Endothelial cell of umbilical vein (primary cell): Measurements from ENCODE around the gene APOLD1. TPM values are rescaled to one million over a fixed set of nuclear protein-coding genes. Genes with fewer than 3 reads are reported as not detected.

Experiments used
- BruUV-seq: library from RNA; stranded (reverse); fragments of 400-500 nt; replicated peaks from 2 replicates; lab custom pipeline; 2021; lab: Mats Ljungman, UMichigan
- CTCF ChIA-PET: fragments of 300-600, 350-600 bp; sonication (Branson Sonifier 250); formaldehyde crosslinking; loops from one replicate; lab custom pipeline; 2021; ENCODE audit warnings: antibody characterized with exemption, inconsistent platforms; lab: Charles Lee
- POLR2A ChIA-PET: fragments of 300-600, 350-600 bp; sonication (Branson Sonifier 250); formaldehyde crosslinking; loops from one replicate; lab custom pipeline; 2021; ENCODE audit warnings: antibody characterized with exemption, inconsistent platforms; lab: Charles Lee
- DNase-seq: peaks from one replicate; pipeline ENCODE4 v3.0.0-alpha.2; 2011; ENCODE audit warnings: low read depth, low spot score
- FAIRE-seq: peaks from 2 replicates; lab custom pipeline; 2011; peaks lifted over from hg19 to GRCh38; lab: Jason Lieb, UNC
- H2AFZ ChIP-seq: 2 replicates; pipeline ENCODE4 v1.6.0; 2012; ENCODE audit warnings: low read depth, low read length, control low read depth, inconsistent platforms
- H3K27ac ChIP-seq: 2 replicates; pipeline ENCODE4 v1.5.1; 2011; ENCODE audit warnings: low read depth, mild to moderate bottlenecking, control low read depth, low read length, moderate library complexity; ENCODE audit not compliant: insufficient read depth
- H3K27me3 ChIP-seq, 2 experiments: 2 replicates each; pipeline versions ENCODE4 v1.6.0 to v1.6.1; 2011; ENCODE audit warnings: low read length in 2 of 2, mixed read lengths in 1 of 2; ENCODE audit not compliant: control insufficient read depth in 2 of 2, insufficient read depth in 2 of 2
- H3K36me3 ChIP-seq, 2 experiments: 2 replicates in 1 of 2; 3 replicates in 1 of 2; pipeline ENCODE4 v1.5.1; 2011; ENCODE audit warnings: low read length in 2 of 2, mild to moderate bottlenecking in 1 of 2, moderate library complexity in 1 of 2; ENCODE audit not compliant: control insufficient read depth in 2 of 2, insufficient read depth in 2 of 2; ENCODE audit errors: extremely low read depth in 1 of 2
- H3K4me1 ChIP-seq: 3 replicates; pipeline ENCODE4 v1.5.1; 2011; ENCODE audit warnings: mild to moderate bottlenecking, low read length; ENCODE audit not compliant: control insufficient read depth, insufficient read depth; ENCODE audit errors: extremely low read depth
- H3K4me2 ChIP-seq: 2 replicates; pipeline ENCODE4 v1.6.1; 2011; ENCODE audit warnings: low read length, control low read depth, mixed read lengths; ENCODE audit not compliant: insufficient read depth
- H3K4me3 ChIP-seq, 3 experiments: fragments of 200-600 bp in 1 of 3; sonication (generic), shearing (Covaris generic) in 1 of 3; replicated peaks in 1 of 3; 2 replicates each; pipeline ENCODE4 v1.5.1; 2011 to 2016; ENCODE audit warnings: control low read depth in 3 of 3, low read length in 3 of 3, mild to moderate bottlenecking in 2 of 3, inconsistent platforms in 1 of 3, low read depth in 1 of 3, moderate library complexity in 1 of 3; ENCODE audit not compliant: insufficient read depth in 1 of 3
- H3K79me2 ChIP-seq: 2 replicates; pipeline ENCODE4 v1.6.0; 2012; ENCODE audit warnings: low read length, inconsistent platforms; ENCODE audit not compliant: control insufficient read depth, insufficient read depth
- H3K9ac ChIP-seq: replicated peaks from 2 replicates; pipeline ENCODE3; 2011; ENCODE audit warnings: low read length, control low read depth; ENCODE audit not compliant: insufficient read depth; ENCODE audit errors: extremely low read depth
- H3K9me1 ChIP-seq: replicated peaks from 3 replicates; pipeline ENCODE4 v1.6.0; 2011; ENCODE audit warnings: mild to moderate bottlenecking, low read length; ENCODE audit not compliant: control insufficient read depth, insufficient read depth; ENCODE audit errors: extremely low read depth
- H3K9me3 ChIP-seq: replicated peaks from 2 replicates; pipeline ENCODE4 v1.5.1; 2012; ENCODE audit warnings: low read length, inconsistent platforms; ENCODE audit not compliant: control insufficient read depth, insufficient read depth
- H4K20me1 ChIP-seq: replicated peaks from 2 replicates; pipeline ENCODE3; 2011; ENCODE audit warnings: mild to moderate bottlenecking, low read length; ENCODE audit not compliant: control insufficient read depth, insufficient read depth; ENCODE audit errors: extremely low read depth
- EZH2 ChIP-seq: IDR thresholded peaks from 2 replicates; pipeline ENCODE4 v1.6.1; 2012; ENCODE audit warnings: borderline replicate concordance, low read depth, mild to moderate bottlenecking, moderate library complexity, low read length, inconsistent platforms; ENCODE audit not compliant: severe bottlenecking
- FOS ChIP-seq: IDR thresholded peaks from 2 replicates; pipeline ENCODE4 v1.6.1; 2011; ENCODE audit warnings: mild to moderate bottlenecking, low read length, moderate library complexity, borderline replicate concordance; ENCODE audit not compliant: insufficient read depth
- GATA2 ChIP-seq: IDR thresholded peaks from 2 replicates; pipeline ENCODE4 v1.7.0; 2011; ENCODE audit warnings: low read depth, mild to moderate bottlenecking, moderate library complexity, mixed read lengths, low read length; ENCODE audit not compliant: insufficient read length, insufficient read depth
- JUN ChIP-seq: IDR thresholded peaks from 2 replicates; pipeline ENCODE4 v1.6.1; 2011; ENCODE audit warnings: borderline replicate concordance, low read depth; ENCODE audit not compliant: insufficient read length, insufficient read depth
- MYC ChIP-seq: IDR thresholded peaks from one replicate; pipeline ENCODE4 v1.6.1; 2011; ENCODE audit warnings: mild to moderate bottlenecking, low read depth, low read length
- POLR2A ChIP-seq: IDR thresholded peaks from 2 replicates; pipeline ENCODE4 v1.6.1; 2012; ENCODE audit warnings: low read depth, mild to moderate bottlenecking, control low read depth, low read length
- POLR2AphosphoS5 ChIP-seq: IDR thresholded peaks from 2 replicates; pipeline ENCODE4 v1.6.1; 2012; ENCODE audit warnings: low read depth, mild to moderate bottlenecking, control low read depth, low read length, moderate library complexity; ENCODE audit not compliant: insufficient read depth
- dilution Hi-C: fragments of 300-500 bp; cut with MboI; formaldehyde crosslinking; loops from one replicate; pipeline ENCODE4 v1.15.0; 2019; ENCODE audit warnings: low sequenced_read_pairs; ENCODE audit not compliant: extremely low pct_ligation_motif_present
- intact Hi-C: fragments of 100-400 bp; cut with micrococcal nuclease; formaldehyde crosslinking; loops from one replicate; pipeline ENCODE4 v1.10.0; 2022
- polyA plus RNA-seq, 4 experiments: library from polyadenylated mRNA; depleted of rRNA in 3 of 4; stranded (reverse) in 3 of 4; unstranded in 1 of 4; fragments of >200 nt; gene quantifications; 2 replicates each; pipeline versions ENCODE4 v1.2.1 to v1.2.3, GENCODE V29; 2011 to 2012; ENCODE audit warnings: missing spikeins in 1 of 4
- total RNA-seq: library from RNA; stranded (reverse); gene quantifications from 2 replicates; pipeline ENCODE4 v1.2.3, GENCODE V29; 2021
- TF ChIP-seq, protein P1 (sequence below), 2 donors: IDR thresholded peaks; 1 replicate in 1 of 2; 2 replicates in 1 of 2; pipeline ENCODE4 v1.5.1; 2011; ENCODE audit warnings: low read length in 2 of 2, mild to moderate bottlenecking in 2 of 2, moderate library complexity in 2 of 2, control low read depth in 1 of 2, inconsistent platforms in 1 of 2, low read depth in 1 of 2; ENCODE audit not compliant: insufficient read depth in 1 of 2; ENCODE audit errors: extremely low read depth in 1 of 2
- TF ChIP-seq, protein P2 (sequence below): IDR thresholded peaks from 2 replicates; pipeline ENCODE4 v1.6.1; 2011; ENCODE audit not compliant: insufficient read depth, insufficient read length

APOLD1 gene
- total and polyA plus RNA-seq, 2 donors (not counting 3 experiments of a cell fraction or from before 2014, with no cell fraction given), result 3.7 to 6.0 TPM

- dilution Hi-C loops, result no loop called here
- no peak for FAIRE-seq
Observed at GRCh38 chr12:12797794-12798152, 12.3 kb downstream of the APOLD1 start.

More at GRCh38 chr12:12797794-12798152, 12.3 kb downstream of the APOLD1 start:
- no peaks in the 10 kb centered on the region for H3K27me3 ChIP-seq
- H3K4me2 ChIP-seq, result no peak overlapping the region
- no peaks in the 10 kb centered on the region for H3K79me2 ChIP-seq
- no peak overlapping the region for H3K4me3 ChIP-seq
- ChIA-PET POLR2A (interaction anchor here (0.5 kb wide), 1 partner anchor 8 kb away, joined by 3 read pairs; no protein-coding TSS in a partner anchor), CTCF (interaction anchor here (0.9 to 2.1 kb wide), 3 partner anchors 9 to 188 kb away, joined by 3 to 5 read pairs (median 3); no protein-coding TSS in a partner anchor)
- intact Hi-C loops, result no loop called here
- no peak for DNase-seq
- H2AFZ ChIP-seq, result no peak overlapping the region
- H3K9ac ChIP-seq, result no peak overlapping the region
- no peaks in the 10 kb centered on the region for H3K9me3 ChIP-seq
- peaks cover under 1% of the 10 kb centered on the region for H3K4me1 ChIP-seq
- H3K27ac ChIP-seq, result no peak overlapping the region
- BruUV-seq, result no TSS peak
- TF ChIP-seq, protein P1, sequence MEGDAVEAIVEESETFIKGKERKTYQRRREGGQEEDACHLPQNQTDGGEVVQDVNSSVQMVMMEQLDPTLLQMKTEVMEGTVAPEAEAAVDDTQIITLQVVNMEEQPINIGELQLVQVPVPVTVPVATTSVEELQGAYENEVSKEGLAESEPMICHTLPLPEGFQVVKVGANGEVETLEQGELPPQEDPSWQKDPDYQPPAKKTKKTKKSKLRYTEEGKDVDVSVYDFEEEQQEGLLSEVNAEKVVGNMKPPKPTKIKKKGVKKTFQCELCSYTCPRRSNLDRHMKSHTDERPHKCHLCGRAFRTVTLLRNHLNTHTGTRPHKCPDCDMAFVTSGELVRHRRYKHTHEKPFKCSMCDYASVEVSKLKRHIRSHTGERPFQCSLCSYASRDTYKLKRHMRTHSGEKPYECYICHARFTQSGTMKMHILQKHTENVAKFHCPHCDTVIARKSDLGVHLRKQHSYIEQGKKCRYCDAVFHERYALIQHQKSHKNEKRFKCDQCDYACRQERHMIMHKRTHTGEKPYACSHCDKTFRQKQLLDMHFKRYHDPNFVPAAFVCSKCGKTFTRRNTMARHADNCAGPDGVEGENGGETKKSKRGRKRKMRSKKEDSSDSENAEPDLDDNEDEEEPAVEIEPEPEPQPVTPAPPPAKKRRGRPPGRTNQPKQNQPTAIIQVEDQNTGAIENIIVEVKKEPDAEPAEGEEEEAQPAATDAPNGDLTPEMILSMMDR (IDR thresholded peaks at IDR 0.05; ENCODE audit: extremely low read depth in 1 of 2, insufficient read depth in 1 of 2, low read depth in 1 of 2, low read length in 2 of 2), result no peak
- TF ChIP-seq FOS (no peak), POLR2A (no peak), JUN (no peak), EZH2 (no peak), GATA2 (no peak), POLR2AphosphoS5 (no peak), MYC (no peak)
- TF ChIP-seq, protein P2, sequence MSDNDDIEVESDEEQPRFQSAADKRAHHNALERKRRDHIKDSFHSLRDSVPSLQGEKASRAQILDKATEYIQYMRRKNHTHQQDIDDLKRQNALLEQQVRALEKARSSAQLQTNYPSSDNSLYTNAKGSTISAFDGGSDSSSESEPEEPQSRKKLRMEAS, result no peak
- H4K20me1 ChIP-seq, result no peaks in the 10 kb centered on the region
- no peaks in the 10 kb centered on the region for H3K9me1 ChIP-seq
- H3K36me3 ChIP-seq, result no peaks in the 10 kb centered on the region
